MCF 10A (cell line): ENCODE measurements around the gene LDB2. TPM values are rescaled to one million over a fixed set of nuclear protein-coding genes. Genes with fewer than 3 reads are reported as not detected.
A peak's percentile ranks its signal among the peaks of the same experiment; 100 is the strongest.

Experiments
- BruUV-seq: library from RNA; stranded (reverse); fragments of 400-500 nt; replicated peaks from 2 replicates; lab custom pipeline; 2021; lab: Mats Ljungman, UMichigan
- CTCF ChIA-PET: fragments of 300-600 bp; sonication (Branson Sonifier 250); formaldehyde crosslinking; extraction: SDS; loops from one replicate; lab custom pipeline; 2021; ENCODE audit warnings: antibody characterized with exemption, inconsistent platforms; lab: Yijun Ruan, JAX
- POLR2A ChIA-PET: fragments of 300-600, 350-650 bp; sonication (Branson Sonifier 250); formaldehyde crosslinking; extraction: SDS; loops from one replicate; lab custom pipeline; 2020; ENCODE audit warnings: antibody characterized with exemption, inconsistent platforms; lab: Yijun Ruan, JAX
- DNase-seq: peaks from one replicate; pipeline ENCODE4 v3.0.0-alpha.2; 2018; ENCODE audit not compliant: unreplicated experiment
- H3K27ac Mint-ChIP-seq: one replicate; pipeline ENCODE4 v1.8.0; 2022; ENCODE audit warnings: mild to moderate bottlenecking, low read depth, mixed read lengths; ENCODE audit not compliant: unreplicated experiment
- H3K27me3 Mint-ChIP-seq: one replicate; pipeline ENCODE4 v1.8.0; 2022; ENCODE audit warnings: mixed read lengths; ENCODE audit not compliant: insufficient read depth, unreplicated experiment
- H3K36me3 Mint-ChIP-seq: one replicate; pipeline ENCODE4 v1.8.0; 2022; ENCODE audit warnings: mild to moderate bottlenecking, moderate library complexity, mixed read lengths; ENCODE audit not compliant: insufficient read depth, unreplicated experiment
- H3K4me1 Mint-ChIP-seq: one replicate; pipeline ENCODE4 v1.8.0; 2022; ENCODE audit warnings: mixed read lengths; ENCODE audit not compliant: insufficient read depth, unreplicated experiment
- H3K4me3 Mint-ChIP-seq: one replicate; pipeline ENCODE4 v1.8.0; 2022; ENCODE audit warnings: mild to moderate bottlenecking, moderate library complexity, mixed read lengths; ENCODE audit not compliant: unreplicated experiment
- H3K9me3 Mint-ChIP-seq: one replicate; pipeline ENCODE4 v1.8.0; 2022; ENCODE audit warnings: mixed read lengths; ENCODE audit not compliant: unreplicated experiment
- CTCF ChIP-seq: fragments of 200-600 bp; IDR thresholded peaks from one replicate; pipeline ENCODE4 v1.8.0; 2022; ENCODE audit warnings: antibody characterized with exemption, mild to moderate bottlenecking; ENCODE audit not compliant: unreplicated experiment
- intact Hi-C: fragments of 100-400 bp; cut with micrococcal nuclease; formaldehyde crosslinking; loops from 2 replicates; pipeline ENCODE4 v1.14.1; 2022
- total RNA-seq: library from RNA; stranded (reverse); gene quantifications from 2 replicates; pipeline ENCODE4 v1.2.3, GENCODE V29; 2022

LDB2 gene
- total RNA-seq, 1 experiment from 2014 or later: not detected

GRCh38 chr4:16521156-16521915 is 377.1 kb downstream of the LDB2 start:
- no peaks in the 10 kb centered on the region for H3K9me3 Mint-ChIP-seq
- intact Hi-C loops: no loop called here
- no peak overlapping the region for H3K27ac Mint-ChIP-seq
- ChIA-PET CTCF (interaction anchor here (0.5 to 1.0 kb wide), 2 partner anchors 78 to 1096 kb away, joined by 3 read pairs; no protein-coding TSS in a partner anchor), POLR2A (interaction anchor here (1.1 kb wide), 1 partner anchor 803 kb away, joined by 5 read pairs; no protein-coding TSS in a partner anchor)
- H3K4me3 Mint-ChIP-seq: no peak overlapping the region
- TF ChIP-seq CTCF: no peak
- DNase-seq: no peak
- H3K27me3 Mint-ChIP-seq: peaks cover 91% of the 10 kb centered on the region
- H3K4me1 Mint-ChIP-seq: peaks cover 6% of the 10 kb centered on the region
- no TSS peak for BruUV-seq
- no peaks in the 10 kb centered on the region for H3K36me3 Mint-ChIP-seq

GRCh38 chr4:16516796-16517439 is 381.5 kb downstream of the LDB2 start:
- intact Hi-C loops: loop anchor here (1.0 to 2.0 kb wide), 2 partner anchors 399 to 808 kb away; no protein-coding TSS in a partner anchor
- no peak overlapping the region for H3K4me3 Mint-ChIP-seq
- H3K9me3 Mint-ChIP-seq: no peaks in the 10 kb centered on the region
- no peaks in the 10 kb centered on the region for H3K4me1 Mint-ChIP-seq
- POLR2A ChIA-PET: no interaction called here
- CTCF ChIA-PET: interaction anchor here (0.5 to 4.6 kb wide), 15 partner anchors 9 to 845 kb away, joined by 3 to 42 read pairs (median 4); no protein-coding TSS in a partner anchor
- H3K36me3 Mint-ChIP-seq: no peaks in the 10 kb centered on the region
- no TSS peak for BruUV-seq
- DNase-seq: peak; percentile 72
- TF ChIP-seq CTCF: peak; percentile 29
- no peak overlapping the region for H3K27ac Mint-ChIP-seq
- H3K27me3 Mint-ChIP-seq: peaks cover 80% of the 10 kb centered on the region

GRCh38 chr4:16513876-16514275 is 384.6 kb downstream of the LDB2 start:
- ChIA-PET CTCF (interaction anchor here (4.6 kb wide), 1 partner anchor 809 kb away, joined by 42 read pairs; no protein-coding TSS in a partner anchor), POLR2A (no interaction called here)
- intact Hi-C loops: no loop called here
- BruUV-seq: no TSS peak
- H3K27me3 Mint-ChIP-seq: peaks cover 67% of the 10 kb centered on the region
- no peak overlapping the region for H3K27ac Mint-ChIP-seq
- no peak for TF ChIP-seq CTCF
- no peaks in the 10 kb centered on the region for H3K36me3 Mint-ChIP-seq
- no peak for DNase-seq
- no peak overlapping the region for H3K4me3 Mint-ChIP-seq
- H3K9me3 Mint-ChIP-seq: no peaks in the 10 kb centered on the region
- no peaks in the 10 kb centered on the region for H3K4me1 Mint-ChIP-seq

DNA sequence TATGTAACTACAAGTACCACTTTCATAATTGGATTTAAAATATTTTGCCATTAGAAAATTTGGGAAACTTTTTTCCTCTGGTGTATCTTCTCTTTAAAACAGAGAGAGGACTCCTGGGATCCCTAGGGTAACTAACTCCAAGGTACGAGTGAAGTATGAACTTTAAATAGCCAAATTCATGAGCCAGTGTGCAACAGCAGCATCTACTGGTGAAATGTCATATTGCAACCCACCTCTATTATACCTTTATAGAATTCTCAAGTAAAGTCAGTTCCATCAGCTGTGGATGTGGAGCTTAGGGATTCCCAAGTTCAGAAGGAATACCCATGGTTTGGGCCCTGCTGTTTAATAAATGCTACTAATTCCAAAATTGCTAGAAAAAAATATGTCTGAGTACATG is 389.5 kb downstream of the LDB2 start:
- Mint-ChIP-seq H3K9me3 (no peaks in the 10 kb centered on the region), H3K27me3 (peaks cover 59% of the 10 kb centered on the region), H3K27ac (no peak overlapping the region), H3K4me3 (no peak overlapping the region), H3K36me3 (no peaks in the 10 kb centered on the region), H3K4me1 (no peaks in the 10 kb centered on the region)
- intact Hi-C loops: no loop called here
- BruUV-seq: no TSS peak
- ChIA-PET CTCF (interaction anchor here (0.6 kb wide), 2 partner anchors 23 to 815 kb away, joined by 3 read pairs; no protein-coding TSS in a partner anchor), POLR2A (interaction anchor here (0.6 kb wide), 1 partner anchor 277 kb away, joined by 3 read pairs; no protein-coding TSS in a partner anchor)
- peak; percentile 15 for TF ChIP-seq CTCF
- no peak for DNase-seq
